PC-3 (cell line): ENCODE data around the gene ADK.

Experiments
- EZH2 ChIP-seq: fragments of 300-600 bp; sonication (generic); IDR thresholded peaks from one replicate; pipeline ENCODE4 v1.6.1; 2017; ENCODE audit warnings: antibody characterized with exemption, mild to moderate bottlenecking, low read length; ENCODE audit not compliant: unreplicated experiment
- EZH2phosphoT487 ChIP-seq: fragments of 300-600 bp; sonication (generic); IDR thresholded peaks from 2 replicates; pipeline ENCODE4 v1.6.1; 2018; ENCODE audit warnings: mild to moderate bottlenecking, antibody characterized with exemption, low read length, borderline replicate concordance
- TF ChIP-seq, protein P1 (sequence below): fragments of 300-600 bp; sonication (generic); conservative IDR thresholded peaks from 2 replicates; pipeline ENCODE4 v1.5.1; 2017; ENCODE audit warnings: antibody characterized with exemption, low read depth, mild to moderate bottlenecking, low read length

DNA sequence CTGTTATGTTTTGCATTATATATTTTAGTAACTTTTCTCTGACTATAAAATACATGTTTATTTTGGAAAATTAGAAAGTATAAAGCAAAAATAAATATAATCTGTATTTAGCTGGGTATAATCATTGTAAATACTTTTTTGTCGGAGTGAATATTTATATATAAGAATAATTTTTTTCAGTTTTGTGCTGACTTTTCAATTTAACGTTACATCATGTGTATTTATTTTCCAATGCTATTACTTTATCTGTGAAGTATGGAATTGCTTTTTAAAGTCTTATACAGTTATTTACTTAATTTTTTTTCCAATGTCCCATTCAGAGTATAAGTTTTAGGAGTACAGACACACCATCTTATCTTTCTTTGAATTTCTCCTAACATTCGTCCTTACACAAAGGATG, 15.6 kb upstream of the ADK start:
- TF ChIP-seq, protein P1, sequence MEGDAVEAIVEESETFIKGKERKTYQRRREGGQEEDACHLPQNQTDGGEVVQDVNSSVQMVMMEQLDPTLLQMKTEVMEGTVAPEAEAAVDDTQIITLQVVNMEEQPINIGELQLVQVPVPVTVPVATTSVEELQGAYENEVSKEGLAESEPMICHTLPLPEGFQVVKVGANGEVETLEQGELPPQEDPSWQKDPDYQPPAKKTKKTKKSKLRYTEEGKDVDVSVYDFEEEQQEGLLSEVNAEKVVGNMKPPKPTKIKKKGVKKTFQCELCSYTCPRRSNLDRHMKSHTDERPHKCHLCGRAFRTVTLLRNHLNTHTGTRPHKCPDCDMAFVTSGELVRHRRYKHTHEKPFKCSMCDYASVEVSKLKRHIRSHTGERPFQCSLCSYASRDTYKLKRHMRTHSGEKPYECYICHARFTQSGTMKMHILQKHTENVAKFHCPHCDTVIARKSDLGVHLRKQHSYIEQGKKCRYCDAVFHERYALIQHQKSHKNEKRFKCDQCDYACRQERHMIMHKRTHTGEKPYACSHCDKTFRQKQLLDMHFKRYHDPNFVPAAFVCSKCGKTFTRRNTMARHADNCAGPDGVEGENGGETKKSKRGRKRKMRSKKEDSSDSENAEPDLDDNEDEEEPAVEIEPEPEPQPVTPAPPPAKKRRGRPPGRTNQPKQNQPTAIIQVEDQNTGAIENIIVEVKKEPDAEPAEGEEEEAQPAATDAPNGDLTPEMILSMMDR = no peak
- TF ChIP-seq EZH2 (no peak), EZH2phosphoT487 (no peak)
